IMR-90 (cell line): ENCODE data around the gene ADAMTSL2. TPM values are rescaled to one million over a fixed set of nuclear protein-coding genes. Genes with fewer than 3 reads are reported as not detected.

Experiments used
- ATAC-seq: fragments of 200-7000 bp; cut with Tn5 transposase; 2 replicates; pipeline ENCODE4 v1.9.1; 2020; ENCODE audit warnings: low read depth, mild to moderate bottlenecking, moderate library complexity
- BruUV-seq: library from RNA; stranded (reverse); fragments of 400-500 nt; replicated peaks from 2 replicates; lab custom pipeline; 2021; lab: Mats Ljungman, UMichigan
- CTCF ChIA-PET: fragments of 300-600 bp; formaldehyde crosslinking; extraction: SDS; loops from one replicate; lab custom pipeline; 2021; ENCODE audit warnings: antibody characterized with exemption; lab: Yijun Ruan, JAX
- POLR2A ChIA-PET: fragments of 300-600 bp; sonication (Branson Sonifier 250); formaldehyde crosslinking; loops from one replicate; lab custom pipeline; 2022; ENCODE audit warnings: antibody characterized with exemption; ENCODE audit not compliant: unreplicated experiment; lab: Charles Lee
- DNase-seq: peaks from one replicate; pipeline ENCODE4 v3.0.0; 2013
- H2AFZ ChIP-seq: replicated peaks from 2 replicates; pipeline ENCODE3; 2013; ENCODE audit warnings: low read length, mild to moderate bottlenecking; ENCODE audit not compliant: poor library complexity
- H2AK5ac ChIP-seq: 2 replicates; pipeline ENCODE4 v1.6.1; 2013; ENCODE audit warnings: low read depth, low read length, inconsistent platforms
- H2AK9ac ChIP-seq: replicated peaks from 2 replicates; pipeline ENCODE3; 2013; ENCODE audit warnings: mild to moderate bottlenecking, low read depth, low read length, moderate library complexity; ENCODE audit not compliant: poor library complexity
- H2BK120ac ChIP-seq: 2 replicates; pipeline ENCODE4 v1.6.1; 2013; ENCODE audit warnings: low read depth, low read length, inconsistent platforms
- H2BK15ac ChIP-seq: 3 replicates; pipeline ENCODE4 v1.6.1; 2013; ENCODE audit warnings: low read depth, low read length, inconsistent platforms
- H2BK20ac ChIP-seq: 2 replicates; pipeline ENCODE4 v1.6.1; 2013; ENCODE audit warnings: low read depth, mild to moderate bottlenecking, inconsistent platforms, low read length, moderate library complexity
- H2BK5ac ChIP-seq: 2 replicates; pipeline ENCODE4 v1.6.1; 2013; ENCODE audit warnings: mild to moderate bottlenecking, low read depth, low read length, inconsistent platforms; ENCODE audit not compliant: poor library complexity, severe bottlenecking
- H3K14ac ChIP-seq: replicated peaks from 2 replicates; pipeline ENCODE4 v1.6.1; 2013; ENCODE audit warnings: low read depth, low read length, inconsistent platforms
- H3K18ac ChIP-seq: 2 replicates; pipeline ENCODE4 v1.6.1; 2013; ENCODE audit warnings: low read depth, low read length, control low read depth
- H3K23ac ChIP-seq: 2 replicates; pipeline ENCODE4 v1.6.1; 2013; ENCODE audit warnings: low read depth, low read length, inconsistent platforms
- H3K27ac ChIP-seq: 2 replicates; pipeline ENCODE4 v1.5.1; 2013; ENCODE audit warnings: mild to moderate bottlenecking, control low read depth, low read length; ENCODE audit not compliant: insufficient read depth
- H3K27me3 ChIP-seq: 2 replicates; pipeline ENCODE4 v1.6.1; 2013; ENCODE audit warnings: low read length; ENCODE audit not compliant: control insufficient read depth, insufficient read depth
- H3K36me3 ChIP-seq: 2 replicates; pipeline ENCODE4 v1.6.1; 2013; ENCODE audit warnings: low read length, mixed read lengths; ENCODE audit not compliant: control insufficient read depth, insufficient read depth
- H3K4ac ChIP-seq: 2 replicates; pipeline ENCODE4 v1.6.1; 2013; ENCODE audit warnings: low read depth, low read length, inconsistent platforms
- H3K4me1 ChIP-seq: 2 replicates; pipeline ENCODE4 v1.6.1; 2013; ENCODE audit warnings: low read length, mixed read lengths; ENCODE audit not compliant: control insufficient read depth, insufficient read depth
- H3K4me2 ChIP-seq: 2 replicates; pipeline ENCODE4 v1.6.1; 2013; ENCODE audit warnings: low read depth, mild to moderate bottlenecking, control low read depth, low read length, moderate library complexity
- H3K4me3 ChIP-seq: 2 replicates; pipeline ENCODE4 v1.5.1; 2013; ENCODE audit warnings: low read depth, mild to moderate bottlenecking, control low read depth, low read length, moderate library complexity; ENCODE audit not compliant: insufficient read depth
- H3K56ac ChIP-seq: 2 replicates; pipeline ENCODE4 v1.6.1; 2013; ENCODE audit warnings: low read length, inconsistent platforms; ENCODE audit not compliant: insufficient read depth; ENCODE audit errors: extremely low read depth
- H3K79me1 ChIP-seq, 2 experiments: 2 replicates each; pipeline ENCODE4 v1.6.1; 2013; ENCODE audit warnings: low read length in 2 of 2, inconsistent platforms in 1 of 2, low read depth in 1 of 2
- H3K9ac ChIP-seq: 2 replicates; pipeline ENCODE4 v1.6.1; 2013; ENCODE audit warnings: low read depth, low read length, control low read depth
- H3K9me1 ChIP-seq: 2 replicates; pipeline ENCODE4 v1.6.1; 2013; ENCODE audit warnings: low read length, inconsistent platforms; ENCODE audit not compliant: insufficient read depth
- H3K9me3 ChIP-seq: 2 replicates; pipeline ENCODE4 v1.6.1; 2013; ENCODE audit warnings: low read length; ENCODE audit not compliant: control insufficient read depth, insufficient read depth
- H4K20me1 ChIP-seq: 2 replicates; pipeline ENCODE4 v1.6.1; 2013; ENCODE audit warnings: low read length, inconsistent platforms; ENCODE audit not compliant: insufficient read depth
- H4K5ac ChIP-seq: 2 replicates; pipeline ENCODE4 v1.6.1; 2013; ENCODE audit warnings: mild to moderate bottlenecking, low read depth, low read length, control low read depth
- H4K8ac ChIP-seq, 2 experiments: 2 replicates each; pipeline ENCODE4 v1.6.1; 2013; ENCODE audit warnings: low read depth in 2 of 2, low read length in 2 of 2, control low read depth in 1 of 2, inconsistent platforms in 1 of 2
- H4K91ac ChIP-seq: 2 replicates; pipeline ENCODE4 v1.6.1; 2013; ENCODE audit warnings: low read depth, low read length, inconsistent platforms; ENCODE audit not compliant: insufficient read depth
- BHLHE40 ChIP-seq: fragments of 150-350 bp; IDR thresholded peaks from 2 replicates; pipeline ENCODE4 v1.6.1; 2016; ENCODE audit warnings: mild to moderate bottlenecking, low read depth, low read length
- CEBPB ChIP-seq: IDR thresholded peaks from 2 replicates; pipeline ENCODE4 v1.6.1; 2012; ENCODE audit warnings: low read depth, low read length, improper control_type of control experiment
- CHD1 ChIP-seq: IDR thresholded peaks from 2 replicates; pipeline ENCODE4 v1.6.1; 2012; ENCODE audit warnings: low read depth, low read length, improper control_type of control experiment
- FOS ChIP-seq: fragments of 150-350 bp; IDR thresholded peaks from 2 replicates; pipeline ENCODE4 v1.6.1; 2016; ENCODE audit warnings: low read depth, low read length
- MAFK ChIP-seq: IDR thresholded peaks from 2 replicates; pipeline ENCODE4 v1.6.1; 2012; ENCODE audit warnings: low read depth, low read length, improper control_type of control experiment
- MAZ ChIP-seq: IDR thresholded peaks from 2 replicates; pipeline ENCODE4 v1.6.1; 2012; ENCODE audit warnings: low read depth, mild to moderate bottlenecking, low read length, improper control_type of control experiment, moderate library complexity, borderline replicate concordance
- MXI1 ChIP-seq: IDR thresholded peaks from 2 replicates; pipeline ENCODE4 v1.6.1; 2012; ENCODE audit warnings: low read depth, mild to moderate bottlenecking, low read length, moderate library complexity, borderline replicate concordance
- NFE2L2 ChIP-seq: fragments of 150-350 bp; IDR thresholded peaks from 2 replicates; pipeline ENCODE4 v1.6.1; 2016; ENCODE audit warnings: low read depth, mild to moderate bottlenecking, low read length
- POLR2A ChIP-seq: IDR thresholded peaks from 2 replicates; pipeline ENCODE4 v1.6.1; 2012; ENCODE audit warnings: mild to moderate bottlenecking, low read depth, low read length
- RAD21 ChIP-seq: IDR thresholded peaks from 2 replicates; pipeline ENCODE4 v1.6.1; 2012; ENCODE audit warnings: low read length, improper control_type of control experiment
- RCOR1 ChIP-seq: IDR thresholded peaks from 2 replicates; pipeline ENCODE4 v1.6.1; 2012; ENCODE audit warnings: mild to moderate bottlenecking, low read length, improper control_type of control experiment; ENCODE audit not compliant: insufficient replicate concordance
- WGBS, 2 experiments: methylation state at CpG; one replicate each; pipeline versions ENCODE4 v1.1.5 to v1.1.7; 2013; ENCODE audit warnings: missing lambda C conversion rate in 2 of 2; ENCODE audit not compliant: insufficient read length in 1 of 2; ENCODE audit errors: extremely low coverage in 2 of 2; 5-methylcytosine and 5-hydroxymethylcytosine counted together
- dilution Hi-C: fragments of 300-500 bp; cut with HindIII; formaldehyde crosslinking; loops from one replicate; pipeline ENCODE4 v1.14.3; 2018; ENCODE audit warnings: low sequenced_read_pairs; ENCODE audit not compliant: unreplicated experiment
- in situ Hi-C: fragments of 300-500 bp; cut with MboI; formaldehyde crosslinking; loops from 3 replicates; pipeline ENCODE4 v1.14.3; 2019; ENCODE audit warnings: low sequenced_read_pairs, inconsistent platforms, mixed read lengths
- intact Hi-C: fragments of 100-400 bp; cut with micrococcal nuclease; formaldehyde crosslinking; loops from 2 replicates; pipeline ENCODE4 v1.10.0; 2022
- polyA plus RNA-seq, 3 experiments: library from polyadenylated mRNA; depleted of rRNA; stranded (reverse); fragments of >200 nt; gene quantifications; 2 replicates each; pipeline ENCODE4 v1.2.3, GENCODE V29; 2012; ENCODE audit warnings: low replicate concordance in 1 of 3
- total RNA-seq: library from RNA; depleted of rRNA; stranded (reverse); fragments of >200 nt; gene quantifications from 2 replicates; pipeline ENCODE4 v1.2.3, GENCODE V29; 2012
- TF ChIP-seq, protein P1 (sequence below): conservative IDR thresholded peaks from 2 replicates; pipeline ENCODE4 v1.5.1; 2012; ENCODE audit warnings: mild to moderate bottlenecking, low read depth, low read length, improper control_type of control experiment
- TF ChIP-seq, protein P2 (sequence below): fragments of 150-350 bp; IDR thresholded peaks from 2 replicates; pipeline ENCODE4 v1.6.1; 2017; ENCODE audit warnings: mild to moderate bottlenecking, antibody characterized with exemption, low read length, low read depth

Gene ADAMTSL2
- total and polyA plus RNA-seq, 2 of the 4 experiments (the other 2 are of a cell fraction), result not detected

DNA sequence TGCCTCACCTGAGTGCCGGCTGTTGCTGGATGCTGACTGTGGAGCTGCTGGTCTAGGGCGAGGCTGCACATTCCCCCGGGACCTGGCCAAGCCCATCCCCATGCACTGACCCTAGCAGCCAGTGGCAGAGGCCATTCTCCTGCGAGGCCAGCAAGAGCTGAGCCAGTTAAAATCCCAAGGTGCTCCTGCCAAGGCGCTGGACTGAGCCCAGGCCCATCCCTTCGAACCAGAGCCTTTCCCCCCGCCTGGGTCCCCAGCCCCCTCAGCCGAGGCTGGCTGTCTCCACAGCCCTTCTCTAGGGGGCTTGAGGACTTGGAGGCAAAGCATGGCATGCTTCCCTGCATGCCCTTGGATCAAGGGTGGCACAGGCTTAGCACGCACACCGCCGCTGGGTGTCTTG, 1.6 kb downstream of the ADAMTSL2 start:
- H3K9me3 ChIP-seq, result no peaks in the 10 kb centered on the region
- no peak overlapping the region for H3K27ac ChIP-seq
- H3K79me1 ChIP-seq, result no peaks in the 10 kb centered on the region
- H2BK20ac ChIP-seq, result no peak overlapping the region
- H3K9me1 ChIP-seq, result no peaks in the 10 kb centered on the region
- H3K56ac ChIP-seq, result no peak overlapping the region
- no peak overlapping the region for H2BK120ac ChIP-seq
- POLR2A ChIA-PET, result no interaction called here
- no peak overlapping the region for H3K9ac ChIP-seq
- H4K8ac ChIP-seq, result no peak overlapping the region
- no peak overlapping the region for H2AFZ ChIP-seq
- in situ Hi-C loops (loop anchor here (10.0 kb wide), 2 partner anchors 199 to 459 kb away; partner anchors contain the start of genes SARDH and VAV2), intact Hi-C loops (no loop called here), dilution Hi-C loops (no loop called here)
- peaks cover 51% of the 10 kb centered on the region for H3K27me3 ChIP-seq
- no peak overlapping the region for H3K4me2 ChIP-seq
- no peaks in the 10 kb centered on the region for H3K36me3 ChIP-seq
- no peak overlapping the region for H2BK5ac ChIP-seq
- no peak overlapping the region for H3K23ac ChIP-seq
- H4K20me1 ChIP-seq, result peaks cover 5% of the 10 kb centered on the region; the same call in 1 of the 2 replicates
- 90% methylated on average over 6 of the region's 11 CpGs; no CpG with 5 or more reads in 1 of the 2 experiments for WGBS, 2 experiments
- H4K91ac ChIP-seq, result no peak overlapping the region
- H4K5ac ChIP-seq, result no peak overlapping the region
- no peak overlapping the region for H3K18ac ChIP-seq
- H2AK5ac ChIP-seq, result no peak overlapping the region
- ATAC-seq, result no peak
- peaks cover 1% of the 10 kb centered on the region; the same call in 1 of the 2 replicates for H3K4me1 ChIP-seq
- BruUV-seq, result no TSS peak
- no peak for DNase-seq
- no peak overlapping the region for H2AK9ac ChIP-seq
- no peak overlapping the region for H3K14ac ChIP-seq
- no peak overlapping the region for H3K4ac ChIP-seq
- CTCF ChIA-PET, result no interaction called here
- TF ChIP-seq NFE2L2 (no peak), BHLHE40 (no peak), MAFK (no peak), RCOR1 (no peak), RAD21 (no peak), POLR2A (no peak), CHD1 (no peak), CEBPB (no peak), MAZ (no peak), MXI1 (no peak), FOS (no peak)
- TF ChIP-seq, protein P1, sequence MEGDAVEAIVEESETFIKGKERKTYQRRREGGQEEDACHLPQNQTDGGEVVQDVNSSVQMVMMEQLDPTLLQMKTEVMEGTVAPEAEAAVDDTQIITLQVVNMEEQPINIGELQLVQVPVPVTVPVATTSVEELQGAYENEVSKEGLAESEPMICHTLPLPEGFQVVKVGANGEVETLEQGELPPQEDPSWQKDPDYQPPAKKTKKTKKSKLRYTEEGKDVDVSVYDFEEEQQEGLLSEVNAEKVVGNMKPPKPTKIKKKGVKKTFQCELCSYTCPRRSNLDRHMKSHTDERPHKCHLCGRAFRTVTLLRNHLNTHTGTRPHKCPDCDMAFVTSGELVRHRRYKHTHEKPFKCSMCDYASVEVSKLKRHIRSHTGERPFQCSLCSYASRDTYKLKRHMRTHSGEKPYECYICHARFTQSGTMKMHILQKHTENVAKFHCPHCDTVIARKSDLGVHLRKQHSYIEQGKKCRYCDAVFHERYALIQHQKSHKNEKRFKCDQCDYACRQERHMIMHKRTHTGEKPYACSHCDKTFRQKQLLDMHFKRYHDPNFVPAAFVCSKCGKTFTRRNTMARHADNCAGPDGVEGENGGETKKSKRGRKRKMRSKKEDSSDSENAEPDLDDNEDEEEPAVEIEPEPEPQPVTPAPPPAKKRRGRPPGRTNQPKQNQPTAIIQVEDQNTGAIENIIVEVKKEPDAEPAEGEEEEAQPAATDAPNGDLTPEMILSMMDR, result no peak
- TF ChIP-seq, protein P2, sequence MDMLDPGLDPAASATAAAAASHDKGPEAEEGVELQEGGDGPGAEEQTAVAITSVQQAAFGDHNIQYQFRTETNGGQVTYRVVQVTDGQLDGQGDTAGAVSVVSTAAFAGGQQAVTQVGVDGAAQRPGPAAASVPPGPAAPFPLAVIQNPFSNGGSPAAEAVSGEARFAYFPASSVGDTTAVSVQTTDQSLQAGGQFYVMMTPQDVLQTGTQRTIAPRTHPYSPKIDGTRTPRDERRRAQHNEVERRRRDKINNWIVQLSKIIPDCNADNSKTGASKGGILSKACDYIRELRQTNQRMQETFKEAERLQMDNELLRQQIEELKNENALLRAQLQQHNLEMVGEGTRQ, result no peak
- H3K4me3 ChIP-seq, result no peak overlapping the region
- H2BK15ac ChIP-seq, result no peak overlapping the region
